DND-41 (cell line): ENCODE data around the gene SDK2.

ENCODE experiments used
- EZH2 ChIP-seq: IDR thresholded peaks from 3 replicates; pipeline ENCODE4 v1.6.1; 2012; ENCODE audit warnings: borderline replicate concordance, low read depth, mild to moderate bottlenecking, moderate library complexity, low read length, inconsistent platforms; ENCODE audit not compliant: severe bottlenecking
- TF ChIP-seq, protein P1 (sequence below): IDR thresholded peaks from 2 replicates; pipeline ENCODE4 v1.5.1; 2012; ENCODE audit warnings: borderline replicate concordance, low read length, moderate library complexity, mild to moderate bottlenecking; ENCODE audit not compliant: poor library complexity, severe bottlenecking; ENCODE audit errors: extremely low read depth

DNA sequence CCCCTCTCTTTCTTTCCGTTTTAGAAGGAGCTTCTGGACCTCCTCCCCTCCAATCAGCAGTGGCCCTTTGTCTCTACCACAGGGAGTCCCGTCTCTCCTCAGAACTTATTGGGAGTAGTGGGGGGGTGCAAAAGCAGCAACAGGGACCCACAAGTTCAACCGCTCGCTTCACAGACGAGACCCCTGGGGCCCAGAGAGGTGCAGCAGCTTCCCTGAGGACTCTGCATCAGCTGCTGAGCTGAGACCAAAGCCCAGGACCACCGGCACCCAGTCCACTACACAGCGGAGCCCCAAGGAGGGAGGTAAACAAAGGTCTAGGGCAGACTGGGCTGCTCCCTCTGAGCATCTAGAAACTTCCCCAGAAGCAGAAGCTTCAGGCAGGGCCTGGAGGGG lies 123.9 kb downstream of the SDK2 start:
- TF ChIP-seq, protein P1, sequence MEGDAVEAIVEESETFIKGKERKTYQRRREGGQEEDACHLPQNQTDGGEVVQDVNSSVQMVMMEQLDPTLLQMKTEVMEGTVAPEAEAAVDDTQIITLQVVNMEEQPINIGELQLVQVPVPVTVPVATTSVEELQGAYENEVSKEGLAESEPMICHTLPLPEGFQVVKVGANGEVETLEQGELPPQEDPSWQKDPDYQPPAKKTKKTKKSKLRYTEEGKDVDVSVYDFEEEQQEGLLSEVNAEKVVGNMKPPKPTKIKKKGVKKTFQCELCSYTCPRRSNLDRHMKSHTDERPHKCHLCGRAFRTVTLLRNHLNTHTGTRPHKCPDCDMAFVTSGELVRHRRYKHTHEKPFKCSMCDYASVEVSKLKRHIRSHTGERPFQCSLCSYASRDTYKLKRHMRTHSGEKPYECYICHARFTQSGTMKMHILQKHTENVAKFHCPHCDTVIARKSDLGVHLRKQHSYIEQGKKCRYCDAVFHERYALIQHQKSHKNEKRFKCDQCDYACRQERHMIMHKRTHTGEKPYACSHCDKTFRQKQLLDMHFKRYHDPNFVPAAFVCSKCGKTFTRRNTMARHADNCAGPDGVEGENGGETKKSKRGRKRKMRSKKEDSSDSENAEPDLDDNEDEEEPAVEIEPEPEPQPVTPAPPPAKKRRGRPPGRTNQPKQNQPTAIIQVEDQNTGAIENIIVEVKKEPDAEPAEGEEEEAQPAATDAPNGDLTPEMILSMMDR, result no peak
- TF ChIP-seq EZH2, result no peak
